Measurements from ENCODE around the gene POLR2B. TPM values are rescaled to one million over a fixed set of nuclear protein-coding genes. Genes with fewer than 3 reads are reported as not detected.
A peak's percentile ranks its signal among the peaks of the same experiment; 100 is the strongest.

Gene POLR2B
- total RNA-seq (2012; rRNA removed) (106 and 172 TPM in 2 replicates), polyA plus RNA-seq (2012; rRNA removed) (62.3 and 74.0 TPM in 2 replicates), Bru-seq, nascent RNA (percentile 91 among the genes with signal in this experiment), BruChase-seq, experiment 1, labeled RNA remaining after a 6-hour chase (percentile 92 among the genes with signal in this experiment), BruChase-seq, experiment 2, labeled RNA remaining after a 2-hour chase (percentile 88 among the genes with signal in this experiment)
- 10.9 and 13.0 TPM in 2 replicates for polyA plus RNA-seq (2012; cell fraction: cytosol; rRNA removed)
- 21.0 and 96.7 TPM in 2 replicates for polyA plus RNA-seq (2012; cell fraction: nucleus; rRNA removed; ENCODE audit: low replicate concordance)
- long read RNA-seq, full-length matches to known transcripts = 65 of 92 reads
- long read RNA-seq, partial matches to known transcripts = 12 of 92 reads
- long read RNA-seq, other reads (novel, unspliced or antisense) = 15 of 92 reads

GRCh38 chr4:56978750-56979303, at the start of gene POLR2B:
Gene POLR2B, plus strand, starts transcription at chr4:56978896. Its CDS starts 90 bp downstream, at chr4:56978986.
- Histone ChIP-seq H3K4me1 (ENCODE audit: control insufficient read depth, insufficient read depth, low read length) (no peaks in the 10 kb centered on the region), H4K91ac (ENCODE audit: insufficient read depth, low read depth, low read length) (peak within 1 kb of the TSS; percentile 88), H2AK5ac (ENCODE audit: low read depth, low read length) (peak within 1 kb of the TSS; percentile 97), H4K5ac (ENCODE audit: low read depth, low read length) (peak within 1 kb of the TSS; percentile 80), H3K4ac (ENCODE audit: low read depth, low read length) (peak within 1 kb of the TSS; percentile 90), H3K9me1 (ENCODE audit: insufficient read depth, low read length) (no peaks in the 10 kb centered on the region; the same call in none of the 2 replicates), H3K23ac (ENCODE audit: low read depth, low read length) (peak within 1 kb of the TSS; percentile 98), H3K4me3 (ENCODE audit: insufficient read depth, low read depth, low read length) (peak within 1 kb of the TSS; percentile 86), H3K9ac (ENCODE audit: low read depth, low read length) (peak within 1 kb of the TSS; percentile 98), H2AFZ (replicated peaks; ENCODE audit: low read length, poor library complexity) (peak within 1 kb of the TSS; percentile 94), H3K36me3 (ENCODE audit: control insufficient read depth, insufficient read depth, low read length) (peaks cover 3% of the 10 kb centered on the region), H3K27ac (ENCODE audit: insufficient read depth, low read length) (peak within 1 kb of the TSS; percentile 90), H3K18ac (ENCODE audit: low read depth, low read length) (peak within 1 kb of the TSS; percentile 38), H2BK20ac (ENCODE audit: low read depth, low read length) (no peak within 1 kb of the TSS), H2AK9ac (replicated peaks; ENCODE audit: low read depth, low read length, poor library complexity) (peak within 1 kb of the TSS; percentile 94), H3K14ac (replicated peaks; ENCODE audit: low read depth, low read length) (peak within 1 kb of the TSS; percentile 90), H3K27me3 (ENCODE audit: control insufficient read depth, insufficient read depth, low read length) (no peaks in the 10 kb centered on the region), H2BK120ac (ENCODE audit: low read depth, low read length) (peak within 1 kb of the TSS; percentile 36; the same call in 1 of the 2 replicates), H4K20me1 (ENCODE audit: insufficient read depth, low read length) (peaks cover 57% of the 10 kb centered on the region), H3K4me2 (ENCODE audit: low read depth, low read length) (peak within 1 kb of the TSS; percentile 82), H2BK5ac (ENCODE audit: low read depth, low read length, poor library complexity, severe bottlenecking) (peak within 1 kb of the TSS; percentile 70), H3K9me3 (ENCODE audit: control insufficient read depth, insufficient read depth, low read length) (no peaks in the 10 kb centered on the region), H4K8ac (ENCODE audit: low read depth in 2 of 2, low read length in 2 of 2) (peak within 1 kb of the TSS; percentile 93 to 96), H3K79me1 (ENCODE audit: low read depth in 1 of 2, low read length in 2 of 2) (peaks cover 3 to 34% of the 10 kb centered on the region in 2 experiments; a peak in 2 of 4 replicates), H3K56ac (ENCODE audit: extremely low read depth, insufficient read depth, low read length) (peak within 1 kb of the TSS; percentile 88), H2BK15ac (ENCODE audit: low read depth, low read length) (peak within 1 kb of the TSS; percentile 9; the same call in 1 of the 3 replicates)
- DNase-seq (peak; percentile 89), ATAC-seq (ENCODE audit: low read depth) (peak; percentile 60)
- intact Hi-C loops (cut with micrococcal nuclease) = loop anchor here (5.0 kb wide), 1 partner anchor 123 kb away; no protein-coding TSS in a partner anchor
- CTCF ChIA-PET = no interaction called here
- BruUV-seq (replicated peaks) = TSS peak; percentile 65
- POLR2A ChIA-PET (ENCODE audit: unreplicated experiment) = interaction anchor here (1.0 kb wide), 1 partner anchor 9 kb away, joined by 3 read pairs; no protein-coding TSS in a partner anchor
- TF ChIP-seq NFE2L2 (IDR thresholded peaks at IDR 0.05; ENCODE audit: low read depth, low read length) (no peak), POLR2A (IDR thresholded peaks at IDR 0.05; ENCODE audit: low read depth, low read length) (peak; percentile 87), BHLHE40 (IDR thresholded peaks at IDR 0.05; ENCODE audit: low read depth, low read length) (no peak), SMC3 (IDR thresholded peaks at IDR 0.05; ENCODE audit: low read depth, low read length) (peak; percentile 2; the same call in 1 of the 2 replicates), USF2 (IDR thresholded peaks at IDR 0.05; ENCODE audit: low read depth, low read length) (no peak), MAFK (IDR thresholded peaks at IDR 0.05; ENCODE audit: low read depth, low read length) (no peak), RFX5 (IDR thresholded peaks at IDR 0.05; ENCODE audit: low read depth, low read length) (no peak), FOS (IDR thresholded peaks at IDR 0.05; ENCODE audit: low read depth, low read length) (no peak), CTCF (conservative IDR thresholded peaks at IDR 0.05; ENCODE audit: low read depth, low read length) (no peak), CEBPB (IDR thresholded peaks at IDR 0.05; ENCODE audit: low read depth, low read length) (no peak), RAD21 (IDR thresholded peaks at IDR 0.05; ENCODE audit: low read length) (no peak; the same call in 1 of the 2 replicates), MXI1 (IDR thresholded peaks at IDR 0.05; ENCODE audit: borderline replicate concordance, low read depth, low read length) (peak; percentile 78; the same call in 1 of the 2 replicates)
- dilution Hi-C loops (cut with HindIII; ENCODE audit: low sequenced_read_pairs, unreplicated experiment) = no loop called here
- WGBS, 2 experiments (ENCODE audit: extremely low coverage in 2 of 2, insufficient read length in 1 of 2) = 0% methylated on average over 7 of the region's 37 CpGs; no CpG with 5 or more reads in 1 of the 2 experiments
- in situ Hi-C loops (cut with MboI; ENCODE audit: low sequenced_read_pairs) = no loop called here

Measured in IMR-90 (cell line).